Activated CD4-positive, alpha-beta T cell treated with anti-CD3 and anti-CD28 coated beads, Interleukin-2, amount 50 U/mL, for 1 hour (primary cell): ENCODE results near the gene TAS2R20.
"Not testable (repeated sequence)": the region's sequence is repeated elsewhere in the genome, so short reads cannot be mapped to it uniquely, and the experiment has no call there.

Experiments used
- DNase-seq: peaks from one replicate; pipeline ENCODE4 v3.0.0-alpha.2; 2020

The TAS2R20 gene

DNA sequence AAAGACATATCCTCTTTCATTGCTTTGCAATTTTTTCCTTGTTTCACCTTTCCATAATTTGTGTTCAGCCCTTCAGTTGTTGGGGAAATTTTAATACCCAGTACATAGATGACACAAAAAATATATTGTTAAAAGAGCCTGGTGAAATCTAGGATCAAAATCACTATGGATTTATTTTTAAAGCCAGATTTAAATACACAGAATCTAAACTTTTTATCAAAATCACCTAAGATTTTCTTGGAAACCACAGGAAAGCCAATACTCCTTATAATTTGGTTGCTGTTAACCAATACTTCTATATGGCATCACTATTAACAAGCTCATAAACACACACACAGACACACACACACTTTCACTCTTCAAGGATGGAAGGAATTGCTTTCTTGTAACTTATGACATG lies at the start of gene TAS2R20:
Gene TAS2R20, minus strand, starts transcription at position 101 of the 400 bp plus-strand sequence. CDS start 429 bp downstream, outside the sequence.
- no peak for DNase-seq

DNA sequence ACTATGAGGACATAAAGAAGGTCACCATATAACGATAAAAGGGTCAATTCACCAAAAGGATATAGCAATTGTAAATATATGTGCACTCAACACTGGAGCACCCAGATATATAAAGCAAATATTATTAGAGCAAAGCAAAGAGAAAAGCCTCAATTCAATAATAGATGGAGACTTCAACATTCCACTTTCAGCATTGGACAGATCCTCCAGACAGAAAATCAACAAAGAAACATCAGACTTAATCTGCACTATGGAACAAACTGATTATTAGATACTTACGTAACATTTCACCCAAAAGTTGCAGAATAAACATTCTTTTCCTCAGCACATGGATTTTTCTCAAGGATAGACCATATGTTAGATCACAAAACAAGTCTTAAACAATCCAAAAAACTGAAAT lies 43.3 kb upstream of the TAS2R20 start:
- not testable (repeated sequence) for DNase-seq

DNA sequence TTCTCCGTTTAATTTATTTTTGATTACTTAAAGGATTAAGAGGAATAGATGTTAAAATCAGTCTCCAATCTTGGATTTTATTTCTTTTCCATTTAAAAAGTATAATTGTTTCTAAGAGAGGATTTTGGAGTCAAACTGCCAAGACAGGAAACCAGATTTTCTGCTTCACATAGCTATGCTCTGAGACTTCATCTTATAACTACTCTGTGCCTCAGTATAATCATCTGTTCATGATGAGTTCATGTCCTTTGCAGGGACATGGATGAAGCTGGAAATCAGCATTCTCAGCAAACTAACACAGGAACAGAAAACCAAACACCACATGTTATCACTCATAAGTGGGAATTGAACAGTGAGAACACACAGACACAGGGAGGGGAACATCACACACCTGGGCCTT lies 42.1 kb upstream of the TAS2R20 start:
- DNase-seq = no peak

GRCh38 chr12:11039171-11039570 lies 41.1 kb upstream of the TAS2R20 start:
- no peak for DNase-seq

GRCh38 chr12:11033959-11034358 lies 35.9 kb upstream of the TAS2R20 start:
- not testable (repeated sequence) for DNase-seq

DNA sequence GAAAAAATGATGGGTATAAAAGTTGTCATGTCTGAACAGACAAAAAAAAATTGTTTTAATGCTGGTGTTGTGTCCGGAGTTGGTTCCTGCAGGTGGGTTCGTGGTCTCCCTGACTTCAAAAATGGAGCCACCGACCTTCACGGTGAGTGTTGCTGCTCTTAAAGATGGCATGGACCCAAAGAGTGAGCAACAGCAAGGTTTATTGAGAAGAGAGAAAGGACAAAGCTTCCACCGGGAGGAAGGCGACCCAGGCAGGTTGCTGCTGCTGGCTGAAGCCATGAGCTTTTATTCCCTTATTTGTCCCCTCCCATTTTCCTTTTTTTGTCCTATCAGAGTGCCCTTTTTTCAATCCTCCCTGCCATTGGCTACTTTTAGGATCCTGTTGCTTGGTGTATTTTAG lies 33.2 kb upstream of the TAS2R20 start, which contains the start of gene TAS2R31:
Gene TAS2R31, minus strand, starts transcription at position 101 of the 400 bp plus-strand sequence. Its CDS starts 72 bp downstream, at position 29.
- DNase-seq = no peak

- no peak for DNase-seq
Measured at GRCh38 chr12:11026118-11026517, 28.0 kb upstream of the TAS2R20 start.

GRCh38 chr12:11023387-11023786 lies 25.3 kb upstream of the TAS2R20 start:
- DNase-seq = no peak

- no peak for DNase-seq
Measured at GRCh38 chr12:11022520-11022919, 24.4 kb upstream of the TAS2R20 start, which contains the start of gene TAS2R19. Gene TAS2R19 (minus strand): TSS chr12:11022620. CDS start chr12:11022571, 49 bp downstream.

DNA sequence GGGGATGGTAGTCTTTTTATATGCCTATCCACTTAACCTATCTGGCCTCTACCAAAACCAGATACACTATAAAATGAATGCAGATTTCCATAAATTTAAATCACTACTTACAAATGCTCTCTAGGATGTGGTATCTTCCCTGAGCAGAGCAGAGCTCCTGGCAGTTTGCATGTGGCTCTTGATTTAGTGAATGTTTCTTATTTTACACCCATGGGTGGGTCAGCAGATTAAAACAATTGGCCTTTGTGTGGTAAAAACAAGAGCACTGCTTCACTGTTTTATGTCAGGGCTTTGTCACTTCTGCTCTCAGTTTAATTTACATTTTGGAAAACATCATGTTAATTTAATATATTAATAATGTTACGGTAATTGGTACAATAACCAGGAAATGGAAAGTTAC lies 18.8 kb upstream of the TAS2R20 start:
- DNase-seq = no peak

DNA sequence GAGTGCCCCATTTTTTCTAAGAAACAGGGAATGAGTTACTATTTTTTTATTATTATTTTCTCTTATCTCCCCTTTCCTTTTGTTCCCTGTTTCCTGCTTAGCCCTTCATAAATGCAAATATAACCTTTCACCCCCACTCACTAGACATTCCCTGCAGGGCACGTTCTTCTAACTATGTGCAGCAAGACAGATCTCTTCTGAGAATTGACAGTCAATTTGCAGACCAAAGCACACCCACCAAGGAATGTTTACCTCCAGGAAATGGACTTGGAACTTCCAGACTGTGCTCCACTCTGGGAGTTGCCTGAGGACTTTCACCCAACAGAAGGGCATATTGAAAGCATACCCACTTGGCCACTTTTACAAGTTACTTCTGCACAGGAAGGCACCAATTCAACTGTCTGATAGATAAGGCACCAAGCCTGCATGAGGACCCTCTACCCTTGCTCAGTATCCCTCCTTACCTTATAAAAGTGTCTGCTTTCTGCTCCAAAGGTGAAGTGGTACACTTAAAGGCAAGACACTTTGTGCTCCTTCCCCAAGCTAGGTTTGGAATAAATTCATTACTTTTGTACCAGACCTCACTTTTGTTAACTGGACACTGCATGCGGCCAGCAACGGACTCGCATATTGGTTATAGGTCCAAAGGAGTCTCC lies 17.8 kb upstream of the TAS2R20 start:
- no peak for DNase-seq

DNA sequence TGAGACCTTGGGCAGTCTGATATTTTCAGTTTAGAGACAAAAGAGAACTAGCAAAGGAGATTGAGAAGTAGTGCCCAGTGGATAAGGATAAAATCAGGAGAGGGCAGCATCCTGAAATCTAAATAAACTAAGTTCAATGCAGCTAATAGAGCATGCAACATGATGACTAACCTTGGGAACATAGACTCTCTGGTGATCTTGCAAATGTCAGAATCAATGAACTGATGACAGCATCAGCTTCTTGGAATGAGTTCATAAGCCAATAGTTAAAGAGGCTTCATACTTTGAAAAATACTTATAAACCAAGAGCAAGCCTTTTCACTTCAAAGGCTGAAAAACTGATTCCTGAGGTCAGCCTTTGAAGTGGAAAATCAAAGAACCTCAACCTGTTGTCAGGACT lies 16.1 kb upstream of the TAS2R20 start:
- DNase-seq = no peak

DNA sequence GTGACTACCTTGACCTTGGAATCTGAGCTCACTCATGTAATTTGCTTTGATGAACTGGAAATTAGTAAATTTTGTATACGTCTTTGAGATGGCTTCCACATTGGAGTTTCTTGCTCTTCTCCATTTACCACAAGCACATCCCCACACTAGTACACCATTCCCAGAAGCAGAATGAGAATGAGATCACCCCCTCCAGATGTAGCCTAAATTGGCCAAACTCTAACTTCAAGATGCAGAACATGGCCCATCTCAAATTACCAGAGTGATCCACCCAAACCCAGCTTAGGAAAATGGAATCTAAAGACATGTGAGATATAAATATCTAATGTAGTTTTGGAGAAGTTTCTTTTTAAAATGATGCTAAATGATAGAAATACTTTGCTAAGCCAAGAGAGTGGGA lies 9.5 kb upstream of the TAS2R20 start:
- DNase-seq = no peak

DNA sequence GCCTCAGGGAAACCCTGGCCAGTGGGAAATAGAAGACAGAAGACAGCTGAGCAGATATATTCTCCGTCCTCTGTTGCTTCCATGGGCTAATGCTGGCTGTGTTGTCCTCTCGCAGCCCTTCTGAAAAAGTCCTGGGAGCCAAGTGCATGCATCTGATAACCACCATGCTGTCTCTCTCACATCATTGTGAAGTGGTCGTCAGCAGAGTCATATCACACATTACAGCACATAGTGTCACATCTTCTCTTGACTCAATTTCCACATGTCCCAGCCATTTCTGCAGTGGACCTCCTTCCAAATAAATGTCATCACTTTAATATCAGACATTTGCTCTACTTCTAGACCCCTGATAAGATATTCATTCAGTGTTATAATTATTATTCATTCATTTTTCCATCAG lies 3.8 kb downstream of the TAS2R20 start:
- no peak for DNase-seq

DNA sequence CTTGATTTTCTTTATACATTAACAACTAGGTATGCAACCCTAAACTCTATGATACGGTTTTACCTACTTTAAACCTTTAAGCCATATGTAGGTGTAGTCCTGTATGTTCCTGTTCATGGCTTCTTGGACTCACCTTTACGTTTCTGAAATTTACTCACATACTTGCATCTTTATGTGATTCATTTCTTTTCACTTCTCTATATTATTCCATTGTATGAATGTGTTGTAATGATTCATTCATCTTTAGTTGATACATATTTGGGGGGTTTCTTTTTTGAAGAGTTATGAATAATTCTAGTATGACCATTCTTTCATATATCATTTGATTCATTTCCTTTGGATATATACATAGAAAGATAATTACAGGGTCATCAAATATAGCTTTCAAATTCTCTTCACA lies 9.0 kb downstream of the TAS2R20 start:
- no peak for DNase-seq

- DNase-seq = no peak
Measured at GRCh38 chr12:10986812-10987211, 11.3 kb downstream of the TAS2R20 start, which contains the start of gene TAS2R50. Gene TAS2R50 (minus strand): TSS chr12:10986912. CDS start chr12:10986860, 52 bp downstream.

- peak; percentile 6 for DNase-seq
Measured at GRCh38 chr12:10982244-10982643, 15.9 kb downstream of the TAS2R20 start.

DNA sequence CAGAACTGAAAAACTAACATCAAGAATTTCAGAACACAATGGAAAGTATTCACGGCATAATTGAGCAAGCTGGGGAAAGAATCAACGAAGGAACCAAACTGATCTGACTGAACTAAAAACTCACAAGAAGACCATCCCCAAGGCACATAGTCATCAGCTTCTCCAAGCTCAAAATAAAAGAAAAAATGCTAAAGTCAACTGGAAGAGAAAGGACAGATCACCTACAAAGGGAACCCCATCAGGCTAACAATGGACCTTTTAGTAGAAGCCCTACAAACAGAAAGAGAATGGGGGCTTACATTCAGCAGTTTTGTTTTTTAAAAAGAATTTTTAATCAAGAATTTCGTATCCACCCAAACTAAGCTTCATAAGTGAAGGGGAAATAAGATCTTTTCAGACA lies 23.1 kb downstream of the TAS2R20 start:
- DNase-seq = no peak

GRCh38 chr12:10968765-10969456 lies 29.2 kb downstream of the TAS2R20 start:
- DNase-seq = no peak

GRCh38 chr12:10967409-10967808 lies 30.7 kb downstream of the TAS2R20 start:
- no peak for DNase-seq

DNA sequence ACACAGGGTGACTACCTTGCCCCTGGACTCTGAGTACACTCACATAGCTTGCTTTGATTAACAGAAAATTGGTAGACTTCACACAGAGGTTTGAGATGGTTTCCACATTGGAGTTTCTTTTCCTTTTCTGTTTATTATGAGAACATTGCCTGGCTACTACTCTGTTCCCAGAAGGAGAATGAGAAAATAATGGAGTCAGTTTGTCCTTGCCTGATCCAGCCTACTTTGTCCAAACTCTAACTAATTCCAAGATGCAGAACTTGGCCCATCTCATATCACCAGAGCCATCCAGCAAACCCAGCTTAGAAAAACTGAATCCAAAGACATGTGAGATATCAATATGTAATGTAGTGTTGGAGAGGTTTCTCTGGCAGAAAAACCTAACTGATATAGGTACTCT lies 31.8 kb downstream of the TAS2R20 start:
- no peak for DNase-seq

DNA sequence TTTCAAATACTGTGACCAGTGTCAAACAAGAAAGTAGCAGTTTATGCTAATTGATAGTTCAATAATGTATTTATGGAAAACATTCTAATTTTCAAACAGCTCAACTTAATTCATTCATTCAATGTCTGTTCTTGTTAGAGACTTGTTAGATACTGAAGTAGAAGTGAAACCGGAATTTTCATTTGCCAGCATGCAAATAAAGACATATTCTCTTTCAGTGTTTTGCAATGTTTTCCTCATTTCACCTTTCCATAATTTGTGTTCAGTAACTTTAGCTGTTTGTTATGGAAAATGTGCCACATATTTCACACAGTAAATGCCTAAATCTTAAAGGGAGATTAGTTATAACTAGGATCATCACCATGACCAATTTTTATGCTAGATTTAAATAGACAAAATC lies 32.6 kb downstream of the TAS2R20 start:
- no peak for DNase-seq

- DNase-seq = no peak
Measured at GRCh38 chr12:10960211-10960610, 37.9 kb downstream of the TAS2R20 start.

GRCh38 chr12:10959804-10960203 lies 38.3 kb downstream of the TAS2R20 start:
- DNase-seq = no peak
